B cell (primary cell): ENCODE data around the gene MIDN. TPM values are rescaled to one million over a fixed set of nuclear protein-coding genes. Genes with fewer than 3 reads are reported as not detected.
"Not testable (repeated sequence)": the region's sequence is repeated elsewhere in the genome, so short reads cannot be mapped to it uniquely, and the experiment has no call there.

Source experiments
- ATAC-seq: fragments of 200-7000 bp; cut with Tn5 transposase; one replicate; pipeline ENCODE4 v1.10.0; 2021; ENCODE audit warnings: low read depth, mild to moderate bottlenecking, moderate number of reproducible peaks, moderate library complexity
- CTCF ChIA-PET: fragments of 350-600 bp; sonication (Branson Sonifier 250); formaldehyde crosslinking; loops from one replicate; lab custom pipeline; 2021; ENCODE audit warnings: antibody characterized with exemption, inconsistent platforms; lab: Charles Lee
- POLR2A ChIA-PET: fragments of 350-600 bp; sonication (Branson Sonifier 250); formaldehyde crosslinking; loops from one replicate; lab custom pipeline; 2021; ENCODE audit warnings: antibody characterized with exemption; lab: Charles Lee
- DNase-seq: peaks from one replicate; pipeline ENCODE4 v3.0.0; 2013
- H2AFZ ChIP-seq: 2 replicates; pipeline ENCODE4 v1.6.1; 2012; ENCODE audit warnings: mild to moderate bottlenecking, low read depth, low read length; ENCODE audit not compliant: insufficient read depth, poor library complexity, severe bottlenecking
- H3K27ac ChIP-seq, 2 donors: 1 replicate in 1 of 2; 2 replicates in 1 of 2; pipeline ENCODE4 v1.5.1; 2012 to 2013; ENCODE audit warnings: low read length in 2 of 2, mild to moderate bottlenecking in 2 of 2, moderate library complexity in 1 of 2
- H3K27me3 ChIP-seq, 4 experiments: fragments of 200-600 bp in 1 of 4; sonication (generic) in 1 of 4; replicated peaks in 1 of 4; 1 replicate in 2 of 4; 2 replicates in 2 of 4; pipeline versions ENCODE4 v1.6.1 to v1.7.0; 2013 to 2016; ENCODE audit warnings: low read length in 3 of 4, mild to moderate bottlenecking in 2 of 4, mixed read lengths in 1 of 4, moderate library complexity in 1 of 4; ENCODE audit not compliant: insufficient read depth in 4 of 4, control insufficient read depth in 3 of 4; ENCODE audit errors: control extremely low read depth in 1 of 4
- H3K36me3 ChIP-seq, 2 experiments: replicated peaks in 1 of 2; 1 replicate in 1 of 2; 2 replicates in 1 of 2; pipeline versions ENCODE4 v1.6.1 to v1.7.1; 2013; ENCODE audit warnings: low read length in 1 of 2; ENCODE audit not compliant: insufficient read depth in 2 of 2, control insufficient read depth in 1 of 2; ENCODE audit errors: control extremely low read depth in 1 of 2, extremely low read depth in 1 of 2
- H3K4me1 ChIP-seq, 2 donors: fragments of 200-600 bp in 1 of 2; sonication (generic) in 1 of 2; 1 replicate in 1 of 2; 2 replicates in 1 of 2; pipeline versions ENCODE4 v1.5.1 to v1.6.1; 2013 to 2017; ENCODE audit warnings: low read length in 2 of 2; ENCODE audit not compliant: control insufficient read depth in 2 of 2, insufficient read depth in 2 of 2
- H3K4me2 ChIP-seq: replicated peaks from 2 replicates; pipeline ENCODE3; 2012; ENCODE audit warnings: mild to moderate bottlenecking, low read depth, low read length; ENCODE audit not compliant: poor library complexity, severe bottlenecking
- H3K4me3 ChIP-seq, 5 experiments: fragments of 200-600 bp in 1 of 5; sonication (generic) in 1 of 5; 1 replicate in 3 of 5; 2 replicates in 2 of 5; pipeline versions ENCODE4 v1.5.1 to v1.7.0; 2011 to 2016; ENCODE audit warnings: low read length in 4 of 5, mild to moderate bottlenecking in 4 of 5, low read depth in 2 of 5, control low read depth in 1 of 5, moderate library complexity in 1 of 5; ENCODE audit not compliant: insufficient read depth in 1 of 5; ENCODE audit errors: control extremely low read depth in 1 of 5, extremely low read depth in 1 of 5
- H3K79me2 ChIP-seq: fragments of 200-600 bp; sonication (generic); one replicate; pipeline ENCODE4 v1.6.0; 2016; ENCODE audit warnings: low read length; ENCODE audit not compliant: control insufficient read depth, insufficient read depth
- H3K9ac ChIP-seq: fragments of 200-600 bp; sonication (generic); 2 replicates; pipeline ENCODE4 v1.6.1; 2017; ENCODE audit warnings: mild to moderate bottlenecking, low read length, moderate library complexity
- H3K9me3 ChIP-seq, 3 donors: one replicate each; pipeline versions ENCODE4 v1.6.1 to v1.7.1; 2013; ENCODE audit warnings: low read length in 2 of 3; ENCODE audit not compliant: control insufficient read depth in 2 of 3, insufficient read depth in 1 of 3; ENCODE audit errors: control extremely low read depth in 1 of 3
- H4K20me1 ChIP-seq: 2 replicates; pipeline ENCODE4 v1.6.0; 2012; ENCODE audit warnings: mild to moderate bottlenecking, low read length; ENCODE audit not compliant: insufficient read depth, control insufficient read depth, poor library complexity, severe bottlenecking
- H3K27ac Mint-ChIP-seq: one replicate; pipeline ENCODE4 v1.8.0; 2021; ENCODE audit warnings: mixed read lengths
- H3K27me3 Mint-ChIP-seq: one replicate; pipeline ENCODE4 v1.8.0; 2021; ENCODE audit warnings: mixed read lengths
- H3K4me1 Mint-ChIP-seq: one replicate; pipeline ENCODE4 v1.8.0; 2021; ENCODE audit warnings: mixed read lengths
- H3K4me3 Mint-ChIP-seq: one replicate; pipeline ENCODE4 v1.8.0; 2021; ENCODE audit warnings: mixed read lengths
- H3K9me3 Mint-ChIP-seq: one replicate; pipeline ENCODE4 v1.8.0; 2022; ENCODE audit warnings: mixed read lengths; ENCODE audit not compliant: insufficient read depth
- EZH2 ChIP-seq: IDR thresholded peaks from 2 replicates; pipeline ENCODE4 v1.6.1; 2012; ENCODE audit warnings: borderline replicate concordance, low read depth, mild to moderate bottlenecking, moderate library complexity, low read length; ENCODE audit not compliant: insufficient read depth, poor library complexity, severe bottlenecking
- WGBS: methylation state at CpG from one replicate; pipeline ENCODE4 v1.1.5; 2013; ENCODE audit warnings: missing lambda C conversion rate; ENCODE audit not compliant: insufficient coverage; 5-methylcytosine and 5-hydroxymethylcytosine counted together
- intact Hi-C: fragments of 100-400 bp; cut with micrococcal nuclease; formaldehyde crosslinking; loops from one replicate; pipeline ENCODE4 v1.10.0; 2022
- polyA plus RNA-seq: library from polyadenylated mRNA; depleted of rRNA; stranded (reverse); fragments of >200 nt; gene quantifications from 2 replicates; pipeline ENCODE4 v1.2.3, GENCODE V29; 2012
- total RNA-seq, 2 donors: library from RNA; stranded (reverse); fragments of 120-200 nt in 1 of 2; gene quantifications; 1 replicate in 1 of 2; 2 replicates in 1 of 2; pipeline versions ENCODE4 v1.2.3 to v1.2.4, GENCODE V29; 2013 to 2022

The MIDN gene
- total and polyA plus RNA-seq, 2 donors (not counting 1 experiment from before 2014, with no cell fraction given) = 98.5 to 156 TPM

- intact Hi-C loops = loop anchor here (10.0 kb wide), 3 partner anchors 221 to 1939 kb away; partner anchors contain the start of genes CNN2, NCLN, RNU6-2 and TMEM259
- peaks cover 26% of the 10 kb centered on the region for H3K4me1 Mint-ChIP-seq
- TF ChIP-seq EZH2 = no peak
- Histone ChIP-seq H3K4me3 (no peak overlapping the region), H4K20me1 (peaks cover 22% of the 10 kb centered on the region), H3K36me3 (peaks cover 0 to 4% of the 10 kb centered on the region in 2 experiments), H3K9ac (no peak overlapping the region), H2AFZ (no peak overlapping the region), H3K27me3 (no peaks in the 10 kb centered on the region), H3K27ac (no peak overlapping the region), H3K4me1 (peaks cover 33 to 52% of the 10 kb centered on the region in 2 donors), H3K79me2 (peaks cover 29% of the 10 kb centered on the region), H3K9me3 (no peaks in the 10 kb centered on the region), H3K4me2 (peak overlapping the region; percentile 90)
- H3K9me3 Mint-ChIP-seq = no peaks in the 10 kb centered on the region
- H3K27me3 Mint-ChIP-seq = no peaks in the 10 kb centered on the region
- peak overlapping the region; percentile 46 for H3K27ac Mint-ChIP-seq
- WGBS = 86% methylated on average over 22 of the region's 26 CpGs
- DNase-seq (peak; percentile 46), ATAC-seq (no peak)
- CTCF ChIA-PET = interaction anchor here (0.5 to 8.0 kb wide), 10 partner anchors 8 to 382 kb away, joined by 3 to 658 read pairs (median 19); partner anchors contain the start of genes ABCA7, CIRBP and FAM174C
- POLR2A ChIA-PET = interaction anchor here (0.6 to 7.8 kb wide), 6 partner anchors 9 to 299 kb away, joined by 3 to 402 read pairs (median 12); partner anchors contain the start of genes CIRBP and FAM174C
- H3K4me3 Mint-ChIP-seq = no peak overlapping the region
Measured at GRCh38 chr19:1245494-1246264, 2.7 kb upstream of the MIDN start.

GRCh38 chr19:1246265-1247087 is 1.9 kb upstream of the MIDN start:
- not testable (repeated sequence) for H3K9me3 Mint-ChIP-seq, ATAC-seq, H3K27me3 Mint-ChIP-seq, H3K27me3 ChIP-seq, H3K9ac ChIP-seq, H3K9me3 ChIP-seq, H2AFZ ChIP-seq, H3K4me3 ChIP-seq, H3K36me3 ChIP-seq, H3K4me2 ChIP-seq, H3K27ac ChIP-seq
- DNase-seq = peak; percentile 42
- 89% methylated on average over 19 of the region's 27 CpGs for WGBS
- ChIA-PET POLR2A (interaction anchor here (0.6 to 7.8 kb wide), 6 partner anchors 8 to 40 kb away, joined by 5 to 402 read pairs (median 12); partner anchors contain the start of genes CIRBP and FAM174C), CTCF (interaction anchor here (0.5 to 8.0 kb wide), 4 partner anchors 19 to 126 kb away, joined by 4 to 658 read pairs (median 42); partner anchors contain the start of genes CIRBP and FAM174C)
- peaks cover 26% of the 10 kb centered on the region for H3K4me1 Mint-ChIP-seq
- peaks cover 27 to 49% of the 10 kb centered on the region in 2 donors for H3K4me1 ChIP-seq
- H4K20me1 ChIP-seq = peaks cover 25% of the 10 kb centered on the region
- peak overlapping the region; percentile 61 for H3K27ac Mint-ChIP-seq
- peaks cover 36% of the 10 kb centered on the region for H3K79me2 ChIP-seq
- peak overlapping the region; percentile 26 for H3K4me3 Mint-ChIP-seq
- intact Hi-C loops = loop anchor here (10.0 kb wide), 3 partner anchors 222 to 1938 kb away; partner anchors contain the start of genes CNN2, NCLN, RNU6-2 and TMEM259
